HG02759 (cell line): ENCODE data around the gene MEGF6.

Source experiments
- ATAC-seq: cut with Tn5 transposase; IDR thresholded peaks from one replicate; pipeline ENCODE4 v1.9.1; 2021; ENCODE audit warnings: mild to moderate bottlenecking, moderate library complexity; ENCODE audit not compliant: unreplicated experiment

MEGF6 gene

GRCh38 chr1:3510136-3510955 is 101.0 kb downstream of the MEGF6 start:
- ATAC-seq, result no peak

DNA sequence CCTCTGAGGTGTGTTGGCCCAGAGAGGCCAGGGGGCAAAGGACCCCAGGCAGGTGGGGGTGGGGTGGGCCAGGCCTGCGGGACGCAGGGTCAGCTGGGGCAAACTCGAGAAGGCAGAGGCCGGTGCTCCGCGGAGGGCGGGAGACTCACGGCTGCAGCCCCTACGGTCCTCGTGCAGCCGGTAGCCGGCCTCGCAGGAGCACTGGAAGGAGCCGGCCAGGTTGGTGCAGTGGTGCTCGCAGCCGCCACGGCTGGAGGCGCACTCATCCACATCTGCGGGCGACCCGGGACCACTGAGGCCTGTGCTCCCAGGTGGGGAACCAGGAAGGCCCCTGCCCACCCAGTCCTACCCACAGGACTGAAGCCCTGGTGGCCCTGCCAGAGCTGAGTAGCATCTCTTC is 101.6 kb downstream of the MEGF6 start:
- no peak for ATAC-seq

DNA sequence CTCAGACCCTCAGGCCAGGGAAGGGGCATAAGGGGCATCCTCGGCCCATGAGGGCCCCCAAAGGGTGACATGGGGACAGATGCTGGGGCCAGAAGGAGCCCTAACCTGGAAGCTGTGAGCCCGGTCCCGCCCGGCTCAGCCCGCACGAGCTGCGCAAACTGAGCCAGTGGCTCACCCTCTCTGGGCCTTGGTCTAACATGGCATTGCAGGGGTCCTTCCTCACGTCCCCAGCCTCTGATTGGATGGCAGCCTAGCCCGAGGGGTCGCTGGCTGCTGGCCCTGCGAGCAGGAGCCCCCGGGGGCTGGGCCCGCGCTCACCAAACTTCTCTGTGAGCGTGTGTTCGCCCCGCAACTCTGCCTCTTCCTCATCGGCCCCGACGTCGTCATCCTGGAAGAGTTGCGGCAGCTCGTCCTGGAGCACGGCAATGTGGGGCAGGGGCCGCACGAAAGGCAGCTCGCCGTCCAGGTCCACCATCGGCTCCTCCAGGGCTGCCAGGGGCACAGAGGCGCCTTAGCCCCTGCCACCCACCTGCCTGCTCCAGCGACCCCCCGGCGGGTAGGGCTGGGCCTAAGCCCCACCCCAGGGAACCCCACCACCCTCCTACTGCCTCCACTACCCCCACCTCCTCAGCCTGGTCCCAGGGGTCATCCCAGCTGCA is 102.4 kb downstream of the MEGF6 start:
- ATAC-seq, result no peak

DNA sequence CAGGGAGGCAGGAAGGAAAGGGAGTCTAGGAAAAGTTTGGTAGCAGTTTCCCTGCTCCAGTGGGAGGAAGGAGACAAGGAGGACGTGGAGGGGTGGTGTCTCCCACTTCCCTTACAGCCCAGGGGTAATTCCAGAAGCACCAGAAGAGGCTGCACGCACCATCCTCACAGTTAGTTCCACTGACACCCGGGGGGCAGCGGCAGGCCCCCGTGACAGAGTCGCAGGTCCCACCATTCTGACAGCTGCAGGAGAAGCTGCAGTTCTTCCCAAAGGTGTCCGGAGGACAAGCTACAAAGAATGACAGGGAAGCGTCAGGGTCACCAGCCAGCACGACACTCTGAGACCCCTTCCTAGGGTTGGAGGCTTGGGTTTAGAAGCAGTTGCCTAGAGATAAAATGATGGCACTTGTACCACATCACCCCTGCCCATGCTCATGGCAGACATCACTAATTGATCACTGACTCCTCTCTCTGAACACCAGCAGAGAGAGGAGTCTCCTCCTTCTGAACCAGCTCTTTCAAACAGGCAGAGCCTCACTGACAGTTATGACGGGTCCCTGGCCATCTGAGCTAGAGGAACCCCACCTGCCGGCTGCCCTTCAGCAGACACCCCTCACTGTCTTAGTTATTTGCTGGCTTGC is 103.6 kb downstream of the MEGF6 start:
- no peak for ATAC-seq

GRCh38 chr1:3506943-3507342 is 104.4 kb downstream of the MEGF6 start:
- ATAC-seq, result no peak

DNA sequence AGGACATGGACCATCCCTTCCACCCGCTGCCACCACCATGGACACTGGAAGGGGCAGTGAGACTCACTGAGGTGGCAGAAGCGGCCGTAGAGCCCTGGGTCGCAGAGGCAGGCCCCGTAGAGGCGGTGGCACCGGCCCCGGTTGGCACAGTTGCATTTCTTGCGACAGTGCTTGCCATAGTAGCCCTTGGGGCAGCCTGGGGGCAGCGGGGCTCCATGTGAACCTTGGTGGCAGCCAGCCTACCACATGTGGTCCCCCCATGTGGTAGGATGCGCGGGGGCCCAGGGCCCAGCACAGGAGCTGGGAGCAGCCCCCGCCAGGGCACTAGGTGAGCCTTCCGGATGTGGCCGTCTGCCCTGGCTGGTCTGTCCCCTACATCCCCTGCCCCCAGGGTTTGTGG is 105.3 kb downstream of the MEGF6 start:
- no peak for ATAC-seq

DNA sequence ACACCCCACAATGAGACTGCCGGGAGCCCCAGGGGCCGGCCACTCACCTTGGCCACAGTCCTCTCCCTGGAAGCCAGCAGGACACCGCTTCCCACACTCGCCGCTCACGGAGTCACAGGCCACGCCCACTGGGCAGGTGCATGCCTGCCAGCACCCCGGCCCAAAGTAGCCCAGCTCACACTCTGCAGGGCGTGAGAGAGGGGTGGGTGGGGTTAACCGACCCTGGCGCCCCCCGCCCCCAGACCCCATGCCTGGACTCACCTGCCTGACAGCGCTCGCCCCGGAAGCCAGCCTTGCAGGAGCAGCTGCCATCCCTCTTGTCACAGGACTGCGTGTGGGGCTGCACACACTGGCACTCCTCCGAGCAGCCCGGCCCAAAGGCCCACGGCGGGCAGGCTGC is 106.1 kb downstream of the MEGF6 start:
- no peak for ATAC-seq

GRCh38 chr1:3504822-3505153 is 106.5 kb downstream of the MEGF6 start:
- no peak for ATAC-seq

GRCh38 chr1:3504151-3504821 is 107.0 kb downstream of the MEGF6 start:
- no peak for ATAC-seq

DNA sequence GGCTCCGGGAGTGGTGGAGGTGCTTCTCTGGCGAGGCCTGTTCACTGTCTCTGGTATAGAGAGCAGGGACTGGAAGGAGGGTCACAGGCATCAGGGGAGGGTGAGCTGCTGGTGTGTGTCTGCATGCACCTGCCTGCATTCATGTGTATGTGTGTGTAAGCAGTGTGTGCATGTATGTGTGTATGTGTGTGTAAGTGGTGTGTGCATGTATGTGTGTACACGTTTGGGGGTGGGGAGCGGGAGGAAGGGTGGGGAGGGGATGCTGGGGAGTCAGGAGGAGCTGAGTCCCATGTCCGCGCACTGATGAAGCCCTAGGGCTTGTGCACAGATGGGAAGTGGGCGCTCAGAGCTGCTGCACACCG is 107.8 kb downstream of the MEGF6 start:
- no peak for ATAC-seq

DNA sequence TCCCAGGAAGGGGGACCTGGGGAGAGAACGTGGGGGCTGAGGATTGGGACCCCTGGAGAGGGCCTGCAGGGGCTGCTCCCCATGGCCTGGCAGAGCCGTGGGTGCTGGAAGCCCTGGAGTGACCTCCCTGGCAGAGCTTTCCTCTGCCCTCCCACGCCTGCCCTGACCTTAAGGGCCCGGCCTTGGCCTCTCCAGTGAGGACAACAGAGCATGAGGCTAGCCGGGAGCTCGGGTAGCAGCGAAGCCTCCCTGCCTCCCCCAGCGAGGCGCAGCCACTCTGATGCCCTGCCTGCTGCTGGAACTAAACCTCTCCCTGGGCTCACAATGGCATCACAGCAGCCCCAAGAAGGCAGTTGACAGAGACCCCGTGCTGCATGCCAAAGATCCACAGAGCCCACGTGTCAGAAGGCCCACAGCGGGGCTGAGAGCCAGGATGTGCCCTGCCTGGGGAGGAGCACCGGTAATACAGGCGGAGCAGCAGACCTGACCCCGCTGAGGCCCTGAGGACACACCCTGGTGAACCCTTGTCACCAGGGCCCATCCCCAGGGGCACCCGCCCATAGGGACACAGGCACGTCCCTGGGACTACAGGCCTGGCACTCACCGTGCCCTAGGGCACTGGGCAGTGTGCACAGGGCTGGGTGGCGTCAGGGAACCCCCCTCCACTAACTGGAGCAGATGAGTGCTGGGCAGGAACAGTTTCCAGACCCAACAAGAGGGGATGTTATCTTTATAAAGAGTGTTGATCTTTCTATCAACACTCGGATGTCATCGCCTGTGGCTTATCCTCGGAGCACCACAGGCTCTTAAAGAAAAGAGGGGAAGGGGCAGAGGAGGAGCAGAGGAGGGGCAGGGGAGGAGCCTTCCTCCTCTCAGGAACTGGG is 108.4 kb downstream of the MEGF6 start:
- no peak for ATAC-seq

DNA sequence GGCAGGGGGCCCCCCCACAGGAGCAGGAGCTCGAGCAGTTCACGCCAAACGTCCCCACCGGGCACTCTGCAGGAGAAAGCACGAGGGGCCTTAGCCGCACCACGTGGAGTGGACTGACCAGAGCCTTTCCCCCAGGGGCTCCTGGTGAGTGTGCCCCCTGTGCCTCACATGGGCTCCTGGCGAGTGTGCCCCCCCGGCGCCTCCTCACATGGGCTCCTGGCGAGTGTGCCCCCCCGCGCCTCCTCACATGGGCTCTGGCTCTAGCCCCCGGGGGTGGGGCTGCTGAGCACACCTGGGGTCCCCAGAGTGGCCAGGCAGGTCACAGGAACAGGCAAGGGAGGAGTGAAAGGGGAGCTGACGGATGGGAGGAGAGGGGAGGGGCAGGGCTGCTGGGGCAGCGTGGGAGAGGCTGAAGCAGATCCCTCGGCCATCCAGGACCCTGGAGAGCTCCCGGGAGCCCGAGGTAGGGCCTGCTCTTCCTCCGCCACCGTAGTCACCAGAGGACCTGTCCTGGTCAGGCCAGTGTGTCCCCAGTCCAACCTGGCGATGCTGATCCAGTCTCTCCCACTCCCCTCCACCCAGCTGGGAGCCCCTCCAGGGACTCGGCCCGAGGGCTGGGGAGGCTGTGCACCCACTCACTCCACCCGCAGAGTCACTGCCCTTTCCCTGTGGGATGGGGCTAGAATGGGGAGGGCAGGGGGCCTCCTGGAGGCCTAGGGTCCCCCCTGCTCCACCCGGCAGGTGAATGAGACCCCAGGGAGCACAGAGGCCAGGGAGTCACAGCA is 109.3 kb downstream of the MEGF6 start:
- ATAC-seq, result no peak

DNA sequence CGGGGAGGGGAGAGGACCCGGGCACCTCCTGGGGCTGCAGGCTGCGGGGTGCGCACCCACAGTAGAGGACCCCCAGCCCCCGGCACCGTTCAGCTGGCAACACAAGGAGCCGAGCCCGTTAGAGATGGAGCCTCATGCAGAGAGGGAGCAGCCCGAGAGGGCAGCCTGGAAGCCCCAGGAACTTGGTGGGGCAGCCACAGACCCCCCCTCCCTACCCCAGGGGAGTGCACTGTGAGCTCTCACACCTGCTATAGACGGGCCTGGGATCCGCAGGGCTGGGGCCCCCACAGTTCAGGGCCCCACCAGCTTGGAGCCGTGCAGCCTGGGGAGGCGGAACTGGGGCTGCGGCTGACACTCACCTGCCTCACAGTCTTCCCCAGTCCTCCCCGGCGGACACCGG is 109.9 kb downstream of the MEGF6 start:
- no peak for ATAC-seq

- no peak for ATAC-seq
These were observed 111.0 kb downstream of the MEGF6 start for GRCh38 chr1:3500265-3500835.

GRCh38 chr1:3499611-3500010 is 111.7 kb downstream of the MEGF6 start:
- no peak for ATAC-seq

GRCh38 chr1:3498986-3499385 is 112.3 kb downstream of the MEGF6 start:
- no peak for ATAC-seq

- ATAC-seq, result no peak
These were observed 112.9 kb downstream of the MEGF6 start for GRCh38 chr1:3498246-3498930.

- ATAC-seq, result no peak
These were observed 113.8 kb downstream of the MEGF6 start for GRCh38 chr1:3497521-3497920.

DNA sequence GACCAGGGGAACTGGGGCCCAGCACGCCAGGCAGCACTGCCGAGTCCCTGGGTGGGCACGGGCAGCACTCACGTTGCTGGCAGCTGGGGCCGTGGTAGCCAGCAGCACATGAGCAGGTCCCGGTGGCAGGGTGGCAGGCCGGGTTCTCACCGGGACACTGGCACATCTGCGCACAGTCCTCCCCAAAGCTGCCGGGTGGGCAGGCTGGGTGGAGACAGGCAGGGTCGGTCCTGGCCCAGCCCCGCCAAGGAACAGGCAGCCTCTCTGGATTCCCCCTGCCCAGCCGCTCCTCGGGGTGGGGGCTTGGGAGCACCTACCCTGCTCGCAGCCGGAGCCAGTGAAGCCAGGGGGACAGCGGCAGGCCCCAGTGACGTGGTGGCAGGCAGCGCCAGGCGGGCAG is 114.4 kb downstream of the MEGF6 start:
- no peak for ATAC-seq
